Activated naive CD8-positive, alpha-beta T cell treated with anti-CD3 and anti-CD28 coated beads for 36 hours (primary cell): ENCODE data around the gene RPL13A. TPM values are rescaled to one million over a fixed set of nuclear protein-coding genes. Genes with fewer than 3 reads are reported as not detected.
A peak's percentile ranks its signal among the peaks of the same experiment; 100 is the strongest.
"Not testable (repeated sequence)": the region's sequence is repeated elsewhere in the genome, so short reads cannot be mapped to it uniquely, and the experiment has no call there.

Experiments
- DNase-seq: peaks from one replicate; pipeline ENCODE4 v3.0.0; 2021
- H3K27ac Mint-ChIP-seq: one replicate; pipeline ENCODE4 v1.8.0; 2022; ENCODE audit warnings: mild to moderate bottlenecking, moderate library complexity, mixed read lengths
- H3K27me3 Mint-ChIP-seq: one replicate; pipeline ENCODE4 v1.8.0; 2022; ENCODE audit warnings: mild to moderate bottlenecking, mixed read lengths
- H3K36me3 Mint-ChIP-seq: one replicate; pipeline ENCODE4 v1.8.0; 2021; ENCODE audit warnings: mild to moderate bottlenecking, mixed read lengths
- H3K4me1 Mint-ChIP-seq: one replicate; pipeline ENCODE4 v1.8.0; 2021; ENCODE audit warnings: mixed read lengths
- H3K4me3 Mint-ChIP-seq: one replicate; pipeline ENCODE4 v1.8.0; 2022; ENCODE audit warnings: mild to moderate bottlenecking, moderate library complexity, mixed read lengths
- H3K9me3 Mint-ChIP-seq: one replicate; pipeline ENCODE4 v1.8.0; 2022; ENCODE audit warnings: mixed read lengths
- total RNA-seq, 2 experiments: library from RNA; stranded (reverse); gene quantifications; one replicate each; pipeline ENCODE4 v1.2.3, GENCODE V29; 2021

The RPL13A gene
- total RNA-seq, 2 experiments from 2014 or later, result 3,663 to 3,691 TPM

DNA sequence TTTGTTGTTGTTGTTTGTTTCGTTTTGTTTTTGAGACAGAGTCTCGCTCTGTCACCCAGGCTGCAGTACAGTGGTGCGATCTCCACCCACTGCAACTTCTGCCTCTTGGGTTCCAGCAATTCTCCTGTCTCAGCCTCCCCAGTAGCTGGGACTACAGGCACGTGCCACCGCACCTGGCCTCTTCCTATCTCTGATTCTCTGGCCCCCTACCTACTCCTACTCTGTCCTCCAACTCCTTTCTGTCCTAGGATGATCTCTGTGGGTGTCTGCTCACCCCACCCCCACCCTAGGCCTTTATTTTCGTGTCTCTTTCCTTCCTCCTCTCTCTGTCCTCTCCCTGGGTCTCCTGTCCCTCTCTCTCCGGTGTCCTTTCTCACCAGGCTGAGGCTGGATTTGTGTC is 37.0 kb upstream of the RPL13A start:
- H3K4me3 Mint-ChIP-seq, result peak overlapping the region; percentile 99
- no peaks in the 10 kb centered on the region for H3K27me3 Mint-ChIP-seq
- peaks cover 30% of the 10 kb centered on the region for H3K36me3 Mint-ChIP-seq
- no peak for DNase-seq
- no peaks in the 10 kb centered on the region for H3K9me3 Mint-ChIP-seq
- H3K4me1 Mint-ChIP-seq, result peaks cover 37% of the 10 kb centered on the region
- peak overlapping the region; percentile 100 for H3K27ac Mint-ChIP-seq

DNA sequence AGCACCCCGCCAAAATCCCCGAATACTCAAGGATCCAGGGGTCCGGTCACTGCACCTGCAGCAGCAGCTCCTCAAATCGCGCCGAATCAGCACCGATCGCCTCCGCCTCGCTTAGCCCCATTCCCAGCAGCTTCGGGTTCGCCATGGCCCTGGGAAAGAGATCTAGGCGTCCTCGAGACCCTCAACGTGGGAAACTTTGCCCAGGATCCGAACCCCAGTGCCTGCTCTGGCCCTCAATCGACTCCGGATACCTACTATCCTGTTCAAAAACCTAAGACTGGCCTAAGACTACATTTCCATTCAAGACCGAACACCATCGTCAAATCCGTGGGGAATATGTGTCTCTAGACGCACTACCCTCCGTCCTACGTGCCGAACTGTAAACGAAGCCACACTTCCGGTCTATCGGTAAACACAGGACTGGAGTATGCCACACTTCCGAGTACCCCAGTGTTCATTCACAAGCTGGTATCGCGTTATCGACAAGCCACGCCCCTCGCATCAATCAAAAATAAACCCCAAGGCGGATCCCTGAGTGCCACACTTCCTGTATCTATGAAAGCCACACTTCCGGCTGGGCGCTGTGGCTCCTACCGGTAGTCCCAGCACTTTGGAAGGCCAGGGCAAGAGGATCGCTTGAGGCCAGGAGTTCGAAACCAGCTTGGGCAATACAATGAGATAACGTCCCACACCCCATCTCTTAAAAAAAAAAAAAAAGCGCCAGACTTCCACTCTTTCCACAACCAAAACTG is 35.8 kb upstream of the RPL13A start, which contains the start of gene PIH1D1:
TSS of gene PIH1D1 (minus strand) at position 385 of the 752 bp plus-strand sequence. CDS start at position 145, 240 bp downstream.
- DNase-seq, result peak; percentile 93
- H3K36me3 Mint-ChIP-seq, result peaks cover 29% of the 10 kb centered on the region
- no peaks in the 10 kb centered on the region for H3K9me3 Mint-ChIP-seq
- H3K4me1 Mint-ChIP-seq, result peaks cover 41% of the 10 kb centered on the region
- peak within 1 kb of the TSS; percentile 99 for H3K4me3 Mint-ChIP-seq
- peak within 1 kb of the TSS; percentile 100 for H3K27ac Mint-ChIP-seq
- H3K27me3 Mint-ChIP-seq, result no peaks in the 10 kb centered on the region

DNA sequence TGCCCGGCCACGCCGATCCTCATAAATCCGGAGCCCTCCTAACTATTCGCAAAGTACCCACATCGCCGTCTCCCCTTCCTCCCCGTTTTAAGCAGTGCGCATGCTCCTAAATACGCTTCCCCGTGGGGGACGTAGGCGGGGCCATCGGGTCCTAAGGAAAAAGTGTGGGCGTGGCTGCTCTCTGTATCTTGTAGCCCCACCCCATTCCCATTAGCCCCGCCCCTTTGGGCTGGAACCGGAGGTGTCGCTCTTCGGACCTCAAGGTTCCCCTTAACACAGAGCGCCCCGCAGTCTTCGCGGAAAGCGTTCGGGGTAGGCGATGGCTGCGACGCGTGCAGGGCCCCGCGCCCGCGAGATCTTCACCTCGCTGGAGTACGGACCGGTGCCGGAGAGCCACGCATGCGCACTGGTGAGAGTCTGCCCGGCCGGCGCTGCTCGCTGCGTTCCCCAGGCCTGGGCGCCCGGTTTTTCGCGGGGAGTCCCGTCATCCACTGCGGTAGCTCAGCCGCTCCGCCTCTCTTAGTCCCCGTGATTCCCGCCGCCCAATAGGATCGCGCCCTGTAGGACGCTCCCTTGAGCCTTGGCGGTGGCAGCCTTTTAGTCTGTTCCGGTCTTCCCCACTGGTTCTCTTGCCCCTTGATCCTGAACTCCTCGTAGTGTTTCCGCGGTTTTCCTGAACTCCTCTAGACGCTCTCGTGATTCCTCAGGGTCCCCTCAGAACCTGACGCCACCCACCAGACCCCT is 34.2 kb upstream of the RPL13A start, which contains the start of gene ALDH16A1:
TSS of gene ALDH16A1 (plus strand) at position 213 of the 744 bp plus-strand sequence. CDS start at position 320, 107 bp downstream.
- Mint-ChIP-seq H3K4me3 (peak within 1 kb of the TSS; percentile 99), H3K27me3 (no peaks in the 10 kb centered on the region), H3K36me3 (peaks cover 28% of the 10 kb centered on the region), H3K4me1 (peaks cover 39% of the 10 kb centered on the region), H3K27ac (peak within 1 kb of the TSS; percentile 100), H3K9me3 (no peaks in the 10 kb centered on the region)
- DNase-seq, result peak; percentile 99

DNA sequence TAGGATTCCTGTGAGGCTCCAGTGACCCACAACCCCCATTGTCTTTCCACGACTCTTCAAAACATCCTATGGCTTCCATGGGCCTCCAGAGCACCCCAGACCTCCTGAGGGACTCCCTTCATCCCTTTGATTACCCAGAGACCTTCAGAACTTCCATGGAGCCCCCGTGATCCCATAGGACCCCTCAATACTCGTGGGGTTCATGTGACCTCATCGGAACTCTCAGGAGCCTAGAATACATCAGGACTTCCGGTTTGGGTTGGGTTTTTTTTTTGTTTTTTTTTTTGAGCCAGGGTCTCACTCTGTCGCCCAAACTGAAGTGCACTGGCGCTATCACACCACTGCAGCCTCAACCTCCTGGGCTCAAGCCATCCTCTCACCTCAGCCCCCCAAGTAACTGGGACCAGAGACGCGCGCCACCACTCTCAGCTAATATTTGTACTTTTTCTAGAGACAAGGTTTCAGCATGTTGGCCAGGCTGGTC is 33.6 kb upstream of the RPL13A start:
- H3K27ac Mint-ChIP-seq, result peak overlapping the region; percentile 100
- peak overlapping the region; percentile 99 for H3K4me3 Mint-ChIP-seq
- no peaks in the 10 kb centered on the region for H3K27me3 Mint-ChIP-seq
- no peak for DNase-seq
- no peaks in the 10 kb centered on the region for H3K9me3 Mint-ChIP-seq
- H3K36me3 Mint-ChIP-seq, result peaks cover 22% of the 10 kb centered on the region
- H3K4me1 Mint-ChIP-seq, result peaks cover 34% of the 10 kb centered on the region

DNA sequence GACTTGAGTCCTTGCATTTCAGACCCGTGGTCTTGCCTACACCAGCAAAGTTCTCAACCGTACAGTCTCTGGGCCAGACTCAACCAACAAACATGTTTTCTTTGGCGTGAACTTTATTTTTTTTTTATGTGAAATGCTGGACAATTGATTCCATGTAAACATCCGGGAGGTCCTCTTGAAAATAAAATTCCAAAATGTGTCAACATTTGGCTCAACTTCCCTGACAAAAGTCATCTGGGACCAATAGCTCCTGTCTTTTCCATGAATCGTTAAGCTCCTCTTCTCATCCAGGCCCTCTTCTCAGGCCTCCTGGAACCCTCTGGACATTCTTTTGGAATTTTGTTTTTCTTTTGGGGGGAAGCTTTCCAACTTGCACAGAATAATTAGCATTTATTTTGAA is 31.6 kb upstream of the RPL13A start:
- no peak overlapping the region for H3K4me3 Mint-ChIP-seq
- peaks cover 22% of the 10 kb centered on the region for H3K4me1 Mint-ChIP-seq
- no peak for DNase-seq
- H3K27me3 Mint-ChIP-seq, result no peaks in the 10 kb centered on the region
- H3K27ac Mint-ChIP-seq, result peak overlapping the region; percentile 28
- H3K9me3 Mint-ChIP-seq, result no peaks in the 10 kb centered on the region
- peaks cover 17% of the 10 kb centered on the region for H3K36me3 Mint-ChIP-seq

DNA sequence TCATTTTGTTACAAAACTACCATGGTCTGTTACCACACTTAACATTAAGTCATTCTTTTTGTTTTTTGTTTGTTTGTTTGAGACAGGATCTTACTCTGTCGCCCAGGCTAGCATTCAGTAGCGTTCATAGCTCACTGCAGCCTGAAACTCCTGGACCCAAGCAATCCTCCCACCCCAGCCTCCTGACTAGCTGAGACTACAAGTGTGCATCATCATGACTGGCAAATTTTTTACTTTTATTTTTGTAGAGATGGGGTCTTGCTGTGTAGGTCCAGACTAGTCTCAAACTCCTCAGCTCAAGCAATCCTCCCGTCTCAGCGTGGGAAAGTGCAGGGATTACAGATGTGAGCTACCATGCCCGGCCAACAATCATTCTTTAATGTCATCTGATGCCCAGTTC is 31.1 kb upstream of the RPL13A start:
- peaks cover 22% of the 10 kb centered on the region for H3K4me1 Mint-ChIP-seq

DNA sequence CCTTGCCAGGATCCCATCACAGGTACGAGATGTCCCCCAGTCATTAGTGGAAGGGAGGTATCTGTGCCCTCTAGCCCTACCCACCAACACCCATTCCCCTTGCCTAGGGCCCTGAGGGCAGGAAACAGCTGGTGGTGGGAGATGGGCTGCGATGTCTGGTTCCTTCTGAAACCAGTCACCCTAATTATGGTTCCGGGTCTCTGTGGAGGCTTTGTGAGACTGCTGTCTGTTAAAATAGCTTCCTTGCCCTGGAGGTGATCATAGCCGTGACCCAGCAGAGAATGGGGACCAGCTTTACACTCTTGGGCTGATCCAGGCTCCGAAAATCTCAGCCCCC is 28.9 kb upstream of the RPL13A start:
- Mint-ChIP-seq H3K27me3 (no peaks in the 10 kb centered on the region), H3K27ac (no peak overlapping the region), H3K36me3 (peaks cover 12% of the 10 kb centered on the region), H3K4me3 (no peak overlapping the region), H3K9me3 (no peaks in the 10 kb centered on the region), H3K4me1 (peaks cover 10% of the 10 kb centered on the region)
- no peak for DNase-seq

More for the DNA sequence above, 31.1 kb upstream of the RPL13A start:
- H3K36me3 Mint-ChIP-seq, result peaks cover 16% of the 10 kb centered on the region
- H3K27ac Mint-ChIP-seq, result peak overlapping the region; percentile 28
- H3K4me3 Mint-ChIP-seq, result no peak overlapping the region
- H3K9me3 Mint-ChIP-seq, result no peaks in the 10 kb centered on the region
- no peak for DNase-seq
- no peaks in the 10 kb centered on the region for H3K27me3 Mint-ChIP-seq

DNA sequence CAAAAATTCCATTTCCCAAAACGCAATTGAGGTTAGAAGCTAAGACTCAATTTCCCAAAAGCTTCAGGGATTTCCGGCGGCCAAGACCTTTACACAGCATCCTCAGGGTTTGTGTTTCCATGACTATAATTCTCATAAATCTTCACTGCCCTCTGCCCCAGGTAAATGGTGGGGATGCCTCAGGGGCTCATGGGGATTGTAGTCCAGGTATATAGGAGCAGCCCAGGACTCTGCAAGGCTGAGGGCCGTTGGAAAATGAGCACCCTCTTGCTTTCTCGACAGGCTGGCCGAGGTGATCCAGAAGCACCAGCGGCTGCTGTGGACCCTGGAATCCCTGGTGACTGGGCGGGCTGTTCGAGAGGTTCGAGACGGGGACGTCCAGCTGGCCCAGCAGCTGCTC is 28.0 kb upstream of the RPL13A start:
- Mint-ChIP-seq H3K4me3 (no peak overlapping the region), H3K4me1 (peaks cover 6% of the 10 kb centered on the region), H3K9me3 (no peaks in the 10 kb centered on the region), H3K36me3 (peaks cover 10% of the 10 kb centered on the region), H3K27me3 (no peaks in the 10 kb centered on the region), H3K27ac (no peak overlapping the region)
- no peak for DNase-seq

DNA sequence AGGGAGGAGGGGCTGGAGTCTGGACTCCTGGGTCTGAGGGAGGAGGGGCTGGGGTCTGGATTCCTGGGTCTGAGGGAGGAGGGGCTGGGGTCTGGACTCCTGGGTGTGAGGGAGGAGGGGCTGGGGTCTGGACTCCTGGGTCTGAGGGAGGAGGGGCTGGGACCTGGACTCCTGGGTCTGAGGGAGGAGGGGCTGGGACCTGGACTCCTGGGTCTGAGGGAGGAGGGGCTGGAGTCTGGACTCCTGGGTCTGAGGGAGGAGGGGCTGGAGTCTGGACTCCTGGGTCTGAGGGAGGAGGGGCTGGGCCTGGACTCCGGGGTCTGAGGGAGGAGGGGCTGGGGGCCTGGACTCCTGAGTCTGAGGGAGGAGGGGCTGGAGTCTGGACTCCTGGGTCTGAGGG is 26.3 kb upstream of the RPL13A start:
- H3K9me3 Mint-ChIP-seq, result not testable (repeated sequence)

DNA sequence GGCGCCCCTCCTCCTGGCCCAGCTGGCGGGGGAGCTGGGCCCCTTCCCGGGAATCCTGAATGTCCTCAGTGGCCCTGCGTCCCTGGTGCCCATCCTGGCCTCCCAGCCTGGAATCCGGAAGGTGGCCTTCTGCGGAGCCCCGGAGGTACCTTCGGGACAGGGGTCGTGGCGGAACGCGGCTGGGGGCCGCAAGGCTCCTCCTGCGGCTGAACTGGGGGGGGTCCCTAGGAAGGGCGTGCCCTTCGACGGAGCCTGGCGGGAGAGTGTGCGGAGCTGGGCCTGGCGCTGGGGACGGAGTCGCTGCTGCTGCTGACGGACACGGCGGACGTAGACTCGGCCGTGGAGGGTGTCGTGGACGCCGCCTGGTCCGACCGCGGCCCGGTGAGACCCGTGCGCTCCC is 25.8 kb upstream of the RPL13A start:
- H3K4me1 Mint-ChIP-seq, result no peaks in the 10 kb centered on the region
- no peak overlapping the region for H3K4me3 Mint-ChIP-seq
- H3K9me3 Mint-ChIP-seq, result no peaks in the 10 kb centered on the region
- no peak for DNase-seq
- peaks cover 14% of the 10 kb centered on the region for H3K36me3 Mint-ChIP-seq
- H3K27me3 Mint-ChIP-seq, result no peaks in the 10 kb centered on the region
- no peak overlapping the region for H3K27ac Mint-ChIP-seq

More for the DNA sequence above, 26.3 kb upstream of the RPL13A start:
- not testable (repeated sequence) for H3K4me3 Mint-ChIP-seq, DNase-seq, H3K27ac Mint-ChIP-seq, H3K4me1 Mint-ChIP-seq, H3K27me3 Mint-ChIP-seq
- H3K36me3 Mint-ChIP-seq, result peaks cover 14% of the 10 kb centered on the region

DNA sequence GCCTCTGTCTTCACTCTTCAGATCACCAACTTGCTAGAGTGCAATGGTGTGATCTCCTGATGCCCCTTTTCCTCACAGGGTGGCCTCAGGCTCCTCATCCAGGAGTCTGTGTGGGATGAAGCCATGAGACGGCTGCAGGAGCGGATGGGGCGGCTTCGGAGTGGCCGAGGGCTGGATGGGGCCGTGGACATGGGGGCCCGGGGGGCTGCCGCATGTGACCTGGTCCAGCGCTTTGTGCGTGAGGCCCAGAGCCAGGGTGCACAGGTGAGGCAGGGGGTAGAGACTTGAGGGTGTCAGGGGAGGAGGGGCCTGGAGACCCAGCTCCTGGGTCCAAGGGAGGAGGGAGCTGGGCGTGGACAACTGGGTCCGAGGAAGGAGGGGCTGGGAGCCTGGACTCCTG is 24.9 kb upstream of the RPL13A start:
- Mint-ChIP-seq H3K4me1 (no peaks in the 10 kb centered on the region), H3K4me3 (no peak overlapping the region), H3K9me3 (no peaks in the 10 kb centered on the region), H3K36me3 (peaks cover 14% of the 10 kb centered on the region), H3K27ac (no peak overlapping the region), H3K27me3 (no peaks in the 10 kb centered on the region)
- DNase-seq, result no peak

DNA sequence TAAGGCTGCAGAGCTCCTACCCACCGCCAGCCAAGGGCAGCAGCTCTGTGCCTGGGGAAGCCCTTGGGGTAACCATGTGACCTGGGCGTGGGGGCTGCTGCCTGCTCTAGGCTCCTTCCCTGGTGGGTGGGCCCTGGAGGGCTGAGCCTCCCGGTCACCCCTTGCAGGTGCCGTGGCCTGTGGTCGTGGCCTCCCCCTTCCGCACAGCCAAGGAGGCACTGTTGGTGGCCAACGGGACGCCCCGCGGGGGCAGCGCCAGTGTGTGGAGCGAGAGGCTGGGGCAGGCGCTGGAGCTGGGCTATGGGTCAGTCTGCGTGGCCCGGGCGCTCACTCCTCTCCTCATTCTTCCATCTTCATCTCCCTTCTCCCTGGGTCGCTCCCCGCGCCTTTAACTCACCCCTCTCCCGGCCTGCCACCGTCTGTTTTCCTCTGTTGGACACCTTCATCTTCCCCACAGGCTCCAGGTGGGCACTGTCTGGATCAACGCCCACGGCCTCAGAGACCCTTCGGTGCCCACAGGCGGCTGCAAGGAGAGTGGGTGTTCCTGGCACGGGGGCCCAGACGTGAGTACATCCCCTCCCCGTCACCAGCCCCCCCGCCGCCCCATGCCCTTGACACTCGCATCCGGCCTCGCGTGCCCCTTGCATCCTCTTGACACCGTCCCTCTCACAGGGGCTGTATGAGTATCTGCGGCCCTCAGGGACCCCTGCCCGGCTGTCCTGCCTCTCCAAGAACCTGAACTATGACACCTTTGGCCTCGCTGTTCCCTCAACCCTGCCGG is 23.3 kb upstream of the RPL13A start:
- no peaks in the 10 kb centered on the region for H3K27me3 Mint-ChIP-seq
- no peak for DNase-seq
- no peak overlapping the region for H3K27ac Mint-ChIP-seq
- no peak overlapping the region for H3K4me3 Mint-ChIP-seq
- no peaks in the 10 kb centered on the region for H3K9me3 Mint-ChIP-seq
- H3K4me1 Mint-ChIP-seq, result peaks cover 8% of the 10 kb centered on the region
- peaks cover 19% of the 10 kb centered on the region for H3K36me3 Mint-ChIP-seq

DNA sequence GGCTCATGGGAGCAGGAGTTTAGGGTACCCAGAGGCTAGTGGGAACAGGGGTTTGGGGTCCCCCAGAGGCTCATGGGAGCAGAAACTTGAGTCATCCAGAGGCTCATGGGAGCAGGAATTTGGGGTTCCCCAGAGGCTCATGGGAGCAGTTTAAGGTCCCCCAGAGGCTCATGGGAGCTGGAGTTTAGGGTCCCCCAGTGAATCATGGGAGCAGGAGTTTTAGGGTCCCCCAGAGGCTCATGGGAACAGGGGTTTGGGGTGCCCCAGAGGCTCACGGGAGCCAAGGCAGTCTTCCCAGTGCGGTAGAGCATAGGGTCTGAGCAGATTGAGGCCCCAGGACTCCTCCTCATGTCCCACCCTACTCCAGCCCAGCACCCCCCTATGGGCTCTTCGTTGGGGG is 22.0 kb upstream of the RPL13A start:
- Mint-ChIP-seq H3K36me3 (peaks cover 17% of the 10 kb centered on the region), H3K4me1 (peaks cover 19% of the 10 kb centered on the region), H3K9me3 (no peaks in the 10 kb centered on the region), H3K27ac (peak overlapping the region; percentile 51), H3K4me3 (no peak overlapping the region), H3K27me3 (no peaks in the 10 kb centered on the region)
- DNase-seq, result no peak

DNA sequence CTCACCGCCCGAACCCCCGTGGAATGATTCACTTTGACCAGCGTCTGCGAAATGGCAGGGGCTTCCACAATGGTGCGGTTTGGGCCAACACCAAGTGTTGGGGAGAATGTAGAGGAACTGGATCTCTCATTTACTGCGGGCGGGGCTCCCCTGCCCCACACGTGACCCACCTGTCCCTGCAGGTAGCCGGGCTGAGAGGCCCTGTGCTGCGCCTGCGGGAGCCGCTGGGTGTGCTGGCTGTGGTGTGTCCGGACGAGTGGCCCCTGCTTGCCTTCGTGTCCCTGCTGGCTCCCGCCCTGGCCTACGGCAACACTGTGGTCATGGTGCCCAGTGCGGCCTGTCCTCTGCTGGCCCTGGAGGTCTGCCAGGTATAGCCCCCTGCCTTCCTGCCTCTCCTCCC is 19.2 kb upstream of the RPL13A start:
- Mint-ChIP-seq H3K4me1 (peaks cover 39% of the 10 kb centered on the region), H3K36me3 (peaks cover 22% of the 10 kb centered on the region), H3K27ac (peak overlapping the region; percentile 97), H3K27me3 (no peaks in the 10 kb centered on the region), H3K4me3 (no peak overlapping the region), H3K9me3 (no peaks in the 10 kb centered on the region)
- DNase-seq, result no peak
